ENCODE results near the gene USP5. TPM values are rescaled to one million over a fixed set of nuclear protein-coding genes. Genes with fewer than 3 reads are reported as not detected.
"Not testable (repeated sequence)": the region's sequence is repeated elsewhere in the genome, so short reads cannot be mapped to it uniquely, and the experiment has no call there.

USP5 gene
- total RNA-seq, 2 donors from 2014 or later, result 82.6 to 132 TPM

DNA sequence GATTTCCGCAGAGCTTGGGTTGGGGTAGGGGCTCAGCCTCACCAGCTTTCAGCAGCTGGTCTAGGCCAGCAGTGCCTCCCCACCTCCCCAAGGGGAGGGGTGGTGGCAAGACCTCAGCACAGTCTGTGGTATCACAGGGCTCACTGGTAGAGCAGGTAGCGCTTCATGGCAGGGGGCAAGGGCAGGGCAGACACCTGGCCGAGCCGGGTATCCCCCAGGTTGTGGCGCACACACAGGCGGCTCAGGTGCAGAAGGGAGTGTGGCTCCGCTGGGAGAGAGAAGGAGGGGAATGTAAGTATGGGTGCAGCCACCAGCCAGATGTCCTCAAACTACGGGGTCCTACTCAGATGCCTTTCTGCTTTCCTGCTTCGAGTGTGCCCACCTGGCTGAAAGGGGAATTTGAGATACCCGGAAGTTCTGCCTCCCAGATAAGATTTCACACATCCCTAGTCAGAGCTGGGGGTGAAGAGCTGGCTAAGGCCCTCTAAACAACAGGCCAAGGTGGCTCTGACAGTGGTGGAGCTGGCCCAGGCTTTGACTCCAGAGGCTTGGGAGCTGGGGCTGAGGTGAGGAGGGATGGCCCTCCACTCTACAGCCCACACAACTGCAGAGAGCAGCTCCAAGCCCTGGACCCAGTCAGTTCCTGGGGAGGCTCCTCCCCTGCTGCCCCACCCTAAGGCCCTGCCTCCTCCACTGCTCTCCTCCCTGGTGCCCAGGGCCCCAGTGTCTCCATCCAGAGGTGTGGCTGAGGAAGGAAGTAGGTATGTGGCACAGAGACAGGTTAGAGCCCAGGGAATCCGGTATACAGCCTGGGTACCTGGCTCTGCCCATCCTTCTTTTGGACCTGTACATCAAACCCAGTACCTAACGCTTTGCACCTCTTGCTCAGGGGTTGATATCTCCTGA lies 19.4 kb downstream of the USP5 start:
- Histone ChIP-seq H3K9me3 (no peaks in the 10 kb centered on the region), H3K27me3 (no peaks in the 10 kb centered on the region), H3K27ac (peak overlapping the region; percentile 77), H3K36me3 (peaks cover 12% of the 10 kb centered on the region), H3K4me1 (peaks cover 22% of the 10 kb centered on the region), H3K4me3 (peak overlapping the region; percentile 80), H3K9ac (ENCODE audit: low read depth in 2 of 2, low read length in 2 of 2) (peak overlapping the region; percentile 33 to 95)
- intact Hi-C loops (cut with DNase I), result no loop called here
- DNase-seq, result peak; percentile 89
- TF ChIP-seq CTCF (IDR thresholded peaks at IDR 0.05), result no peak

DNA sequence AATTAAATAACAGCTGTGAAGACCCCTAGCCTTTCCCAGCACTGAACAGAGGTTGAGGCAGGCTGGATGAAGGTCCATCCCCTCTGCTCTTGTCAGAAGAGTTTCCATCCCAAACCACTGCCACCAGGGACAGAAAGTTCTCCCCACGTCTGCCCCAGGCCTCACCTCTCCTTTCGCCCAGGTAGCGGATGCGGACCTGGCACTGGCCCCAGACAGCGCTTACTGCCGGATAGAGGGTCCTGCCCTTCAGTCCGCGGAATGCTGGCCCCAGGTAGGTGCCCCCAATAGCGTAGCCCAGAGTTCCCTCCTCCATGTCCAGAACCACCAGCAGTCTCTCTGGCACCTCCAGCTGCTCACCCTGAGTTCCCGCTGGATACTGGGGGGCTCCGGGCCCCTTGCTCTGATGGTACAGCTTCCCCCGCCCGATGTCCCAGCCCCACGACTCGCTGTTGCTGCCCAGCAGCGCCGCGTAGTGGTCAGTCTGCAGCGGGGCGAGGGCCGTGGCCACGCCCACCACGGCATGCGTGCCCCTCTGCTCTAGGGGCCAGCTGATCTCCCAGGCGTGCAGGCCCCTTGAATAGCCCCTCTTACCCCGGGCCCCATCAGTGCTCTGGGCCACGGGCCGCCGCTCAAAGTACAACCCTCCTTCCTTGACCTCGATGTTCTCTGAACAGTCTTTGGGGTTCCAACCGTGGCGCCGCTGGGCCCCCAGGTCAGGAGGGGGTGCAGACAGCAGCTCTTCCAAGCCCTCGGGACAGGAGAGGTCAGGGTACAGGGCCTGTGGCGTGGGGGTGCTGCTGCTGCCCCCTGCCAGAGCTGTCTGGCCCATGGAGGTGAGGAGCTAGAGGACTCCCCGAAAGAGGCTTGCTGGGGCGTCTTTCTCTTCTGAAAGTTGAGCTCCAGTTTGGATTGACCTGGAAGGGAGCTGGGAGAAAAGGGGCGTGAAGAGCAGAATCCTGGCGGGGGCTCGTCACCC lies 20.4 kb downstream of the USP5 start:
- no peaks in the 10 kb centered on the region for H3K27me3 ChIP-seq
- peak; percentile 93 for DNase-seq
- H3K4me1 ChIP-seq, result peaks cover 19% of the 10 kb centered on the region
- H3K36me3 ChIP-seq, result peaks cover 12% of the 10 kb centered on the region
- TF ChIP-seq CTCF (IDR thresholded peaks at IDR 0.05), result peak; percentile 99
- peak overlapping the region; percentile 77 for H3K27ac ChIP-seq
- peak overlapping the region; percentile 81 to 95 for H3K9ac ChIP-seq (ENCODE audit: low read depth in 2 of 2, low read length in 2 of 2)
- intact Hi-C loops (cut with DNase I), result no loop called here
- H3K4me3 ChIP-seq, result peak overlapping the region; percentile 80
- no peaks in the 10 kb centered on the region for H3K9me3 ChIP-seq

GRCh38 chr12:6873094-6874014 lies 21.4 kb downstream of the USP5 start, which contains the start of gene SPSB2:
SPSB2 (minus strand) TSS chr12:6873303; CDS start chr12:6872901, 402 bp downstream.
- no peak for TF ChIP-seq CTCF (IDR thresholded peaks at IDR 0.05)
- peak within 1 kb of the TSS; percentile 77 for H3K27ac ChIP-seq
- peaks cover 12% of the 10 kb centered on the region for H3K36me3 ChIP-seq
- peak within 1 kb of the TSS; percentile 80 for H3K4me3 ChIP-seq
- peaks cover 19% of the 10 kb centered on the region for H3K4me1 ChIP-seq
- H3K9me3 ChIP-seq, result no peaks in the 10 kb centered on the region
- peak; percentile 99 for DNase-seq
- intact Hi-C loops (cut with DNase I), result no loop called here
- H3K9ac ChIP-seq (ENCODE audit: low read depth in 2 of 2, low read length in 2 of 2), result peak within 1 kb of the TSS; percentile 81 to 95
- no peaks in the 10 kb centered on the region for H3K27me3 ChIP-seq

- intact Hi-C loops (cut with DNase I); DNase-seq; H3K9me3 ChIP-seq; H3K27me3 ChIP-seq: not testable (repeated sequence)
- peak overlapping the region; percentile 57 to 88 for H3K9ac ChIP-seq (ENCODE audit: low read depth in 2 of 2, low read length in 2 of 2)
- peaks cover 15% of the 10 kb centered on the region for H3K4me1 ChIP-seq
- peak overlapping the region; percentile 80 for H3K4me3 ChIP-seq
- H3K27ac ChIP-seq, result peak overlapping the region; percentile 77
- H3K36me3 ChIP-seq, result peaks cover 12% of the 10 kb centered on the region
These were observed 22.0 kb downstream of the USP5 start for GRCh38 chr12:6874015-6874368.

GRCh38 chr12:6879824-6880223 lies 27.9 kb downstream of the USP5 start:
- H3K27ac ChIP-seq; H3K27me3 ChIP-seq; intact Hi-C loops (cut with DNase I); H3K4me1 ChIP-seq; H3K9ac ChIP-seq (ENCODE audit: low read depth in 2 of 2, low read length in 2 of 2); H3K4me3 ChIP-seq; H3K9me3 ChIP-seq; H3K36me3 ChIP-seq; DNase-seq: not testable (repeated sequence)
